ENCODE data around the gene SUN2. TPM values are rescaled to one million over a fixed set of nuclear protein-coding genes. Genes with fewer than 3 reads are reported as not detected.

SUN2 gene
- total and polyA plus RNA-seq, 12 donors: 38.6 to 178 (median 97.2) TPM

GRCh38 chr22:38760477-38761201 is 4.8 kb upstream of the SUN2 start:
- Histone ChIP-seq H3K4me1 (peaks cover 2 to 23% (median 9%) of the 10 kb centered on the region in 9 donors), H3K27me3 (no peaks in the 10 kb centered on the region), H3K27ac (no peak overlapping the region), H3K36me3 (no peaks in the 10 kb centered on the region), H3K4me3 (no peak overlapping the region), H3K9me3 (no peaks in the 10 kb centered on the region)
- no peak for DNase-seq
- WGBS, 2 donors: 78 to 79% methylated on average over 12 of the region's 12 CpGs
- intact Hi-C loops (cut with DNase I): loop anchor here in 4 of 10 donors (10.0 kb wide), 2 partner anchors 244 to 364 kb away; no protein-coding TSS in a partner anchor
- no peak for TF ChIP-seq CTCF (IDR thresholded peaks at IDR 0.05)
- no peak for ATAC-seq

- WGBS, 2 donors: 79 to 90% methylated on average over 7 of the region's 7 CpGs
Observed at GRCh38 chr22:38759005-38759404, 3.2 kb upstream of the SUN2 start.

GRCh38 chr22:38758276-38758945 is 2.6 kb upstream of the SUN2 start:
- Histone ChIP-seq H3K27ac (no peak overlapping the region), H3K4me1 (peaks cover 2 to 40% (median 24%) of the 10 kb centered on the region in 9 donors), H3K4me3 (no peak overlapping the region), H3K27me3 (no peaks in the 10 kb centered on the region), H3K9me3 (no peaks in the 10 kb centered on the region), H3K36me3 (peaks cover 0 to 3% (median 0%) of the 10 kb centered on the region in 9 donors)
- DNase-seq (no peak), ATAC-seq (no peak)
- no peak for TF ChIP-seq CTCF (IDR thresholded peaks at IDR 0.05)
- intact Hi-C loops (cut with DNase I): loop anchor here in 1 of 10 donors (10.0 kb wide), 1 partner anchor 54 kb away; the partner anchor contains the start of genes GTPBP1 and JOSD1
- 70 to 74% methylated on average over 16 of the region's 16 CpGs for WGBS, 2 donors

More at GRCh38 chr22:38759005-38759404, 3.2 kb upstream of the SUN2 start:
- no peaks in the 10 kb centered on the region for H3K27me3 ChIP-seq
- ATAC-seq (no peak), DNase-seq (no peak)
- no peak for TF ChIP-seq CTCF (IDR thresholded peaks at IDR 0.05)
- H3K9me3 ChIP-seq: no peaks in the 10 kb centered on the region
- intact Hi-C loops (cut with DNase I): loop anchor here in 1 of 10 donors (10.0 kb wide), 1 partner anchor 54 kb away; the partner anchor contains the start of genes GTPBP1 and JOSD1
- H3K36me3 ChIP-seq: no peaks in the 10 kb centered on the region
- H3K27ac ChIP-seq: no peak overlapping the region
- H3K4me3 ChIP-seq: no peak overlapping the region
- H3K4me1 ChIP-seq: peaks cover 2 to 34% (median 18%) of the 10 kb centered on the region in 9 donors

GRCh38 chr22:38757464-38757757 is 1.6 kb upstream of the SUN2 start:
- no peak for TF ChIP-seq CTCF (IDR thresholded peaks at IDR 0.05)
- Histone ChIP-seq H3K27ac (peak overlapping the region in 1 of 10 donors; percentile 97), H3K36me3 (peaks cover 0 to 13% (median 2%) of the 10 kb centered on the region in 9 donors), H3K27me3 (no peaks in the 10 kb centered on the region), H3K9me3 (no peaks in the 10 kb centered on the region), H3K4me3 (peak overlapping the region in 1 of 10 donors; percentile 77), H3K4me1 (peaks cover 2 to 50% (median 27%) of the 10 kb centered on the region in 9 donors)
- ATAC-seq (no peak), DNase-seq (no peak)
- 74 to 78% methylated on average over 4 of the region's 4 CpGs for WGBS, 2 donors
- intact Hi-C loops (cut with DNase I): loop anchor here in 1 of 10 donors (10.0 kb wide), 1 partner anchor 53 kb away; the partner anchor contains the start of genes GTPBP1 and JOSD1
